ENCODE measurements around the gene ACOT13. TPM values are rescaled to one million over a fixed set of nuclear protein-coding genes. Genes with fewer than 3 reads are reported as not detected.

ACOT13 gene
- total RNA-seq, 2 experiments from 2014 or later, result 1.5 TPM

DNA sequence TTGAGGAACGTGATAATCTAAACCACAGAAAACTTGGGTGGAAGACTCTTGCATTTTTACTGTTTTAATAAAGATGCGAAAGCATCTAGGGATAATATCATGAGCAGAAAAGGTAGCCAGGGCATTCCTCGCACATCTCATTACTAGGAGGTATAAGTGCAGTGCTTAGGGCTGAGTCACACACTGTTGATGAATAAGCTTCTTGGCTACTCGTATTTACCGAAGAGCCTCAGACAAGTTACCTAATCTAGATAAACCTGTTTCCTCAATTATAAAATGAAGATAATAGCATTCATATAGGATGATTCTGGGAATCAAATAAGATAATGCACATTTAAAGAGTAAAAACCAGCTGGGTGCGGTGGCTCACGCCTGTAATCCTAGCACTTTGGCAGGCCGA lies 20.1 kb upstream of the ACOT13 start:
- no peak overlapping the region for H3K27ac ChIP-seq (ENCODE audit: low read depth in 1 of 2, low read length in 2 of 2)
- H3K9me3 Mint-ChIP-seq, result no peaks in the 10 kb centered on the region
- TF ChIP-seq, protein P1, sequence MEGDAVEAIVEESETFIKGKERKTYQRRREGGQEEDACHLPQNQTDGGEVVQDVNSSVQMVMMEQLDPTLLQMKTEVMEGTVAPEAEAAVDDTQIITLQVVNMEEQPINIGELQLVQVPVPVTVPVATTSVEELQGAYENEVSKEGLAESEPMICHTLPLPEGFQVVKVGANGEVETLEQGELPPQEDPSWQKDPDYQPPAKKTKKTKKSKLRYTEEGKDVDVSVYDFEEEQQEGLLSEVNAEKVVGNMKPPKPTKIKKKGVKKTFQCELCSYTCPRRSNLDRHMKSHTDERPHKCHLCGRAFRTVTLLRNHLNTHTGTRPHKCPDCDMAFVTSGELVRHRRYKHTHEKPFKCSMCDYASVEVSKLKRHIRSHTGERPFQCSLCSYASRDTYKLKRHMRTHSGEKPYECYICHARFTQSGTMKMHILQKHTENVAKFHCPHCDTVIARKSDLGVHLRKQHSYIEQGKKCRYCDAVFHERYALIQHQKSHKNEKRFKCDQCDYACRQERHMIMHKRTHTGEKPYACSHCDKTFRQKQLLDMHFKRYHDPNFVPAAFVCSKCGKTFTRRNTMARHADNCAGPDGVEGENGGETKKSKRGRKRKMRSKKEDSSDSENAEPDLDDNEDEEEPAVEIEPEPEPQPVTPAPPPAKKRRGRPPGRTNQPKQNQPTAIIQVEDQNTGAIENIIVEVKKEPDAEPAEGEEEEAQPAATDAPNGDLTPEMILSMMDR (IDR thresholded peaks at IDR 0.05), result no peak
- H3K4me3 Mint-ChIP-seq, result peak overlapping the region; percentile 87
- peak overlapping the region; percentile 68 for H3K27ac Mint-ChIP-seq
- H3K27me3 Mint-ChIP-seq, result peaks cover 17% of the 10 kb centered on the region
- peaks cover 6% of the 10 kb centered on the region in 2 experiments for H3K27me3 ChIP-seq (ENCODE audit: control insufficient read depth in 1 of 2, insufficient read depth in 2 of 2, low read length in 2 of 2)
- peaks cover 16% of the 10 kb centered on the region for H3K4me1 Mint-ChIP-seq (ENCODE audit: low read depth)
- no peak overlapping the region for H3K4me3 ChIP-seq (ENCODE audit: low read length)
- ChIA-PET POLR2A (interaction anchor here (0.6 to 2.4 kb wide), 7 partner anchors 8 to 233 kb away, joined by 3 to 28 read pairs (median 5); partner anchors contain the start of genes ACOT13, ALDH5A1, C6orf62 and TDP2), CTCF (interaction anchor here (1.1 to 3.6 kb wide), 3 partner anchors 20 to 66 kb away, joined by 6 to 19 read pairs (median 17); partner anchors contain the start of genes ACOT13 and TDP2)
- intact Hi-C loops (cut with DNase I, micrococcal nuclease), result loop anchor here (1.0 to 2.0 kb wide), 2 partner anchors 20 to 21 kb away; partner anchors contain the start of genes ACOT13 (in 2 of the 2) and TDP2 (in 1 of the 2)
- peaks cover 14% of the 10 kb centered on the region for H3K36me3 ChIP-seq (ENCODE audit: insufficient read depth, low read length)
- no peak for ATAC-seq (ENCODE audit: poor library complexity)
- peaks cover 16% of the 10 kb centered on the region for H3K36me3 Mint-ChIP-seq (ENCODE audit: low read depth)
- no peak for DNase-seq
- H3K4me1 ChIP-seq (ENCODE audit: insufficient read depth, low read length), result peaks cover 11% of the 10 kb centered on the region
- no peaks in the 10 kb centered on the region for H3K9me3 ChIP-seq (ENCODE audit: control insufficient read depth in 1 of 2, insufficient read depth in 1 of 2, low read length in 2 of 2)

DNA sequence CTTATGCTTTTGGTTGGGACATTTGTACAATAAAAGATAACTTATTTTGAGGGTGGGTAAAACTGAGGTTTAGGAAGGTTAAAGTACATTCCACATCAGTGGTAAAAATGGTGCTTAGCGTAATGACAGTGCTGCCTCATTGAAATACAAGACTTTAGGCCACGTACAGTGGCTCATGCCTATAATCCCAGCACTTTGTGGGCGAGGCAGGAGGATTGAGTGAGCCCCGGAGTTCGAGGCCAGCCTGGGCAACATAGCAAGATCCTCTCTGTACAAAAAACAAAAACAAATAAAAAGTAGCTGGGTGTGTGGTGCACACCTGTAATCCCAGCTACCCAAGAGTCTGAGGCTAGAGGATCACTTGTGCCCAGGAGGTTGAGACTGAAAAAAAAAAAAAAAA lies 18.6 kb upstream of the ACOT13 start:
- H3K36me3 ChIP-seq (ENCODE audit: insufficient read depth, low read length), result peaks cover 29% of the 10 kb centered on the region
- Mint-ChIP-seq H3K27me3 (peaks cover 16% of the 10 kb centered on the region), H3K4me3 (no peak overlapping the region), H3K9me3 (no peaks in the 10 kb centered on the region), H3K36me3 (ENCODE audit: low read depth) (peaks cover 31% of the 10 kb centered on the region), H3K27ac (peak overlapping the region; percentile 3), H3K4me1 (ENCODE audit: low read depth) (peaks cover 20% of the 10 kb centered on the region)
- intact Hi-C loops (cut with DNase I, micrococcal nuclease), result no loop called here
- peaks cover 6% of the 10 kb centered on the region in 2 experiments for H3K27me3 ChIP-seq (ENCODE audit: control insufficient read depth in 1 of 2, insufficient read depth in 2 of 2, low read length in 2 of 2)
- no peak overlapping the region for H3K27ac ChIP-seq (ENCODE audit: low read depth in 1 of 2, low read length in 2 of 2)
- ATAC-seq (ENCODE audit: poor library complexity), result no peak
- DNase-seq, result no peak
- peaks cover 11% of the 10 kb centered on the region for H3K4me1 ChIP-seq (ENCODE audit: insufficient read depth, low read length)
- POLR2A ChIA-PET, result interaction anchor here (0.7 kb wide), 1 partner anchor 10 kb away, joined by 3 read pairs; no protein-coding TSS in a partner anchor
- TF ChIP-seq, protein P1 (IDR thresholded peaks at IDR 0.05), result no peak
- H3K9me3 ChIP-seq (ENCODE audit: control insufficient read depth in 1 of 2, insufficient read depth in 1 of 2, low read length in 2 of 2), result no peaks in the 10 kb centered on the region
- H3K4me3 ChIP-seq (ENCODE audit: low read length), result no peak overlapping the region
- CTCF ChIA-PET, result interaction anchor here (3.6 kb wide), 1 partner anchor 19 kb away, joined by 17 read pairs; the partner anchor contains the start of genes ACOT13 and TDP2

DNA sequence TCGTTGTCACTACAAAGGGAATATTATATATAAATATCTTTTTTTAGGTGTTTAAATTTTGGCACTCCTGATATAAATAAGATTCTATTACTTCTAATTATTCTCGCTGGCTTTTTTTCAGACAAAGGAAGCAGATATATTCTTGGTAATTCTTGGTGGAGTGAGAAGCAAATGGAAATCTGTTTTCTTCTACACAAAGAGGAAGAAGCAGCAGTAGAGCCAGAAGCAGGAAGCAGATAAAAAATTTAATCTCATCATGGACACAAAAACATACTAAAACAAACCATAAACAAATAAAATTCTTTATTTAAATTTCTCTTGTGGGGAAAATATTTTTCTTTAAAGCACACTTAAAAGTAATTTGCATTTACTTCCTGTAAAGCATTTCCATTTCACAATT lies 17.2 kb upstream of the ACOT13 start:
- H3K9me3 ChIP-seq (ENCODE audit: control insufficient read depth in 1 of 2, insufficient read depth in 1 of 2, low read length in 2 of 2), result no peaks in the 10 kb centered on the region
- H3K4me1 Mint-ChIP-seq (ENCODE audit: low read depth), result peaks cover 20% of the 10 kb centered on the region
- no peak overlapping the region for H3K27ac Mint-ChIP-seq
- intact Hi-C loops (cut with DNase I, micrococcal nuclease), result no loop called here
- H3K4me3 ChIP-seq (ENCODE audit: low read length), result no peak overlapping the region
- H3K27ac ChIP-seq (ENCODE audit: low read depth in 1 of 2, low read length in 2 of 2), result no peak overlapping the region
- ChIA-PET POLR2A (interaction anchor here (1.7 kb wide), 1 partner anchor 17 kb away, joined by 6 read pairs; the partner anchor contains the start of genes ACOT13 and TDP2), CTCF (interaction anchor here (1.1 kb wide), 2 partner anchors 17 to 69 kb away, joined by 4 read pairs; partner anchors contain the start of genes ACOT13 and TDP2)
- peaks cover 11% of the 10 kb centered on the region for H3K4me1 ChIP-seq (ENCODE audit: insufficient read depth, low read length)
- no peaks in the 10 kb centered on the region for H3K9me3 Mint-ChIP-seq
- H3K36me3 Mint-ChIP-seq (ENCODE audit: low read depth), result peaks cover 43% of the 10 kb centered on the region
- peaks cover 42% of the 10 kb centered on the region for H3K36me3 ChIP-seq (ENCODE audit: insufficient read depth, low read length)
- H3K27me3 Mint-ChIP-seq, result peaks cover 9% of the 10 kb centered on the region
- H3K4me3 Mint-ChIP-seq, result no peak overlapping the region
- DNase-seq (no peak), ATAC-seq (ENCODE audit: poor library complexity) (no peak)
- no peaks in the 10 kb centered on the region for H3K27me3 ChIP-seq (ENCODE audit: control insufficient read depth in 1 of 2, insufficient read depth in 2 of 2, low read length in 2 of 2)
- TF ChIP-seq, protein P1 (IDR thresholded peaks at IDR 0.05), result no peak
